Measurements from ENCODE around the gene RFX2. TPM values are rescaled to one million over a fixed set of nuclear protein-coding genes. Genes with fewer than 3 reads are reported as not detected.

RFX2 gene
- 10 to 100 TPM; 10.1 to 10.4 TPM for total RNA-seq

GRCh38 chr19:6110360-6110977 lies at the start of gene RFX2:
Gene RFX2 (minus strand): TSS chr19:6110500. CDS start chr19:6047496, 63,004 bp downstream.
- H3K27me3 Mint-ChIP-seq, result peaks cover 19% of the 10 kb centered on the region
- peak; percentile 99 for DNase-seq
- ChIA-PET CTCF (interaction anchor here (2.0 kb wide), 1 partner anchor 88 kb away, joined by 5 read pairs; no protein-coding TSS in a partner anchor), POLR2A (no interaction called here)
- H3K36me3 Mint-ChIP-seq (ENCODE audit: low read depth), result no peaks in the 10 kb centered on the region
- H3K27ac Mint-ChIP-seq, result peak within 1 kb of the TSS; percentile 69
- H3K4me3 Mint-ChIP-seq, result peak within 1 kb of the TSS; percentile 79
- peaks cover 24% of the 10 kb centered on the region for H3K4me1 Mint-ChIP-seq
- no peaks in the 10 kb centered on the region for H3K9me3 Mint-ChIP-seq

GRCh38 chr19:6156033-6156432 lies 45.7 kb upstream of the RFX2 start:
- Mint-ChIP-seq H3K4me1 (peaks cover 4% of the 10 kb centered on the region), H3K4me3 (no peak overlapping the region), H3K27ac (no peak overlapping the region), H3K27me3 (peaks cover 2% of the 10 kb centered on the region), H3K9me3 (peaks cover 9% of the 10 kb centered on the region), H3K36me3 (ENCODE audit: low read depth) (no peaks in the 10 kb centered on the region)
- DNase-seq, result no peak
- CTCF ChIA-PET, result no interaction called here
- POLR2A ChIA-PET, result no interaction called here

DNA sequence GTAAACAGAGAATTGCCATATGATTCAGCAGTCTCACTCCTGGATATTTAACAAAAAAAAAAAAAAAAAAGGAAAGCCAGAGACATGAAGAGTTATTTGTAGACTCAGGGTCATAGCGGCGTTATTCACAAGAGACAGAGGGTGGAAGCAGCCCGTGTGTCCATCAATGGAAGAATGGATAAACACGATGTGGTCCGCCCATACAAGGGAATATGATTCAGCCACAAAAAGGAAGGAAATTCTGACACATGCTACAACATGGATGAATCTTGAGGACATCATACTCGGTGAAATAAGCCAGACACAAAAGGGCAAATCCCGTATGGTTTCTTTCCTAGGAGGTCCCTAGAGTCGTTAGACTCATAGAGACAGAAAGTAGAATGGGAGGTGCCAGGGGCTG lies 40.0 kb upstream of the RFX2 start:
- no peaks in the 10 kb centered on the region for H3K4me1 Mint-ChIP-seq
- ChIA-PET CTCF (interaction anchor here (0.6 kb wide), 1 partner anchor 1756 kb away, joined by 3 read pairs; no protein-coding TSS in a partner anchor), POLR2A (no interaction called here)
- DNase-seq, result no peak
- peaks cover 2% of the 10 kb centered on the region for H3K9me3 Mint-ChIP-seq
- H3K27ac Mint-ChIP-seq, result no peak overlapping the region
- peaks cover 2% of the 10 kb centered on the region for H3K27me3 Mint-ChIP-seq
- H3K36me3 Mint-ChIP-seq (ENCODE audit: low read depth), result no peaks in the 10 kb centered on the region
- H3K4me3 Mint-ChIP-seq, result no peak overlapping the region

GRCh38 chr19:6141217-6141616 lies 30.9 kb upstream of the RFX2 start:
- Mint-ChIP-seq H3K36me3 (ENCODE audit: low read depth) (no peaks in the 10 kb centered on the region), H3K27ac (no peak overlapping the region), H3K27me3 (no peaks in the 10 kb centered on the region), H3K9me3 (no peaks in the 10 kb centered on the region), H3K4me1 (no peaks in the 10 kb centered on the region), H3K4me3 (no peak overlapping the region)
- ChIA-PET CTCF (no interaction called here), POLR2A (no interaction called here)
- DNase-seq, result no peak

DNA sequence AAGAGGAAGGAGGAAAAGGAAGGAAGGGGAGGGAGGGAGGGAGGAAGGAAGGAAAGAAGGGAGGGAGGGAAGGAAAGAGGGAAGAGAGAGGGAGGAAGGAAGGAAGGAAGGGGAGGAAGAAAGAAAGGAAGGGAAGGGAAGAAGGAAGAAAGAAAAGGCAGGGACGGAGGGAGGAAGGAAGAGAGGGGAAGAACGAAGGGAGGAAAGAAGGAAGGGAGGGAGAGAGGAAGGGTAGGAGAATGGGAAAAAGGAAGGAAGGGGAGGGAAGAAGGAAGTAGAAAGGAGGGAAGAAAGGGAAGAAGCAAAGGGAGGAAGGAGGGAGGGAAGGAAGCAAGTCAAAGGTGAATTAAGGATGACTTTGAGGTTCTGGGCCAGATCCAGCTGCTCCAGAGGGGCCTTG lies 28.2 kb upstream of the RFX2 start:
- CTCF ChIA-PET, result no interaction called here
- H3K27ac Mint-ChIP-seq, result no peak overlapping the region
- H3K27me3 Mint-ChIP-seq, result no peaks in the 10 kb centered on the region
- H3K4me3 Mint-ChIP-seq, result no peak overlapping the region
- POLR2A ChIA-PET, result no interaction called here
- DNase-seq, result no peak
- H3K36me3 Mint-ChIP-seq (ENCODE audit: low read depth), result no peaks in the 10 kb centered on the region
- no peaks in the 10 kb centered on the region for H3K9me3 Mint-ChIP-seq
- no peaks in the 10 kb centered on the region for H3K4me1 Mint-ChIP-seq

- POLR2A ChIA-PET, result no interaction called here
- CTCF ChIA-PET, result no interaction called here
- no peak for DNase-seq
Measured at GRCh38 chr19:6138066-6138465, 27.8 kb upstream of the RFX2 start.

DNA sequence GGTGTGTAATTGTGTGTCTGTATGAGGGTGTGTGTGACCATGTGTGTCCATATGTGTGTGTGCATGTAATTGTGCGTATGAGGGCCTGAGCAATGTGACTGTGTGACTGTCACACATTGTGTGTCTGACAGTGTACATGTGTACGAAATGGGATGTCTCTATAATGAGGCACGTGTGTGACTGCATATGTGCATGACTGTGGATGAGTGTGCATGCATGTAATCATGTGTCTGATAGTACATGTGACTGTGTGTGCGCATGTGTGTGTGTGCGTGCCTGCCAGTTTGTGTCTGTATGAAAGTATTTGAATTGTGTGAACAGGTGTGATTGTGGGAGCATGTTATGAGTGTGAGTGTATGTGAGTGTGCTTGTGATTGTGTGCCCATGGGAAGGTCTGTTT lies 22.9 kb upstream of the RFX2 start:
- POLR2A ChIA-PET, result no interaction called here

More at GRCh38 chr19:6138066-6138465, 27.8 kb upstream of the RFX2 start:
- Mint-ChIP-seq H3K27ac (no peak overlapping the region), H3K27me3 (no peaks in the 10 kb centered on the region), H3K4me1 (no peaks in the 10 kb centered on the region), H3K4me3 (no peak overlapping the region), H3K36me3 (ENCODE audit: low read depth) (no peaks in the 10 kb centered on the region), H3K9me3 (no peaks in the 10 kb centered on the region)

DNA sequence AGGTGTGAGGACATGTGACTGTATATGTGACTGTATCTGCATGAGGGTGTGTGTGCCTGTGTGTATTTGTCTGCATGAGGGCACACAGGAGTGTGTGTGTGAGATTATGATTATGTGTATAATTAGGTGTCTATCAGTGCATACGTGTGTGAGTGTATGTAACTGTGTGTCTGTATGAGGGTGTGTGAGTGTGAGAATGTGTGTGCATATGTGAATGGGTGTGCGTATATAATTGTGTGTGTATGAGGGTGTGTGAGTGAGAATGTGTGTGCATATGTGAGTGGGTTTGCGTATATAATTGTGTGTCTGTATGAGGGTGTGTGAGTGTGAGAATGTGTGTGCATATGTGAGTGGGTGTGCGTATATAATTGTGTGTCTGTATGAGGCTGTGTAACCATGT lies 22.2 kb upstream of the RFX2 start:
- no peak for DNase-seq
- Mint-ChIP-seq H3K27me3 (no peaks in the 10 kb centered on the region), H3K9me3 (peaks cover 2% of the 10 kb centered on the region), H3K4me1 (no peaks in the 10 kb centered on the region), H3K4me3 (no peak overlapping the region), H3K36me3 (ENCODE audit: low read depth) (no peaks in the 10 kb centered on the region), H3K27ac (no peak overlapping the region)
- POLR2A ChIA-PET, result no interaction called here
- CTCF ChIA-PET, result no interaction called here

More for the DNA sequence above, 22.9 kb upstream of the RFX2 start:
- no peak for DNase-seq
- H3K27ac Mint-ChIP-seq, result no peak overlapping the region
- H3K36me3 Mint-ChIP-seq (ENCODE audit: low read depth), result no peaks in the 10 kb centered on the region
- no peak overlapping the region for H3K4me3 Mint-ChIP-seq
- H3K27me3 Mint-ChIP-seq, result no peaks in the 10 kb centered on the region
- no peaks in the 10 kb centered on the region for H3K9me3 Mint-ChIP-seq
- CTCF ChIA-PET, result no interaction called here
- H3K4me1 Mint-ChIP-seq, result no peaks in the 10 kb centered on the region

- Mint-ChIP-seq H3K27me3 (no peaks in the 10 kb centered on the region), H3K4me1 (peaks cover 3% of the 10 kb centered on the region), H3K27ac (no peak overlapping the region), H3K36me3 (ENCODE audit: low read depth) (no peaks in the 10 kb centered on the region), H3K4me3 (no peak overlapping the region), H3K9me3 (peaks cover 2% of the 10 kb centered on the region)
- POLR2A ChIA-PET, result no interaction called here
- DNase-seq, result no peak
- CTCF ChIA-PET, result interaction anchor here (0.6 to 1.1 kb wide), 5 partner anchors 9 to 177 kb away, joined by 3 read pairs; no protein-coding TSS in a partner anchor
Measured at GRCh38 chr19:6127716-6128335, 17.5 kb upstream of the RFX2 start.

GRCh38 chr19:6126335-6126974 lies 16.2 kb upstream of the RFX2 start:
- peaks cover 2% of the 10 kb centered on the region for H3K9me3 Mint-ChIP-seq
- ChIA-PET CTCF (interaction anchor here (0.6 to 2.0 kb wide), 11 partner anchors 10 to 322 kb away, joined by 3 to 15 read pairs (median 4); no protein-coding TSS in a partner anchor), POLR2A (no interaction called here)
- H3K4me1 Mint-ChIP-seq, result peaks cover 3% of the 10 kb centered on the region
- no peaks in the 10 kb centered on the region for H3K27me3 Mint-ChIP-seq
- no peaks in the 10 kb centered on the region for H3K36me3 Mint-ChIP-seq (ENCODE audit: low read depth)
- peak; percentile 16 for DNase-seq
- H3K27ac Mint-ChIP-seq, result no peak overlapping the region
- H3K4me3 Mint-ChIP-seq, result no peak overlapping the region

DNA sequence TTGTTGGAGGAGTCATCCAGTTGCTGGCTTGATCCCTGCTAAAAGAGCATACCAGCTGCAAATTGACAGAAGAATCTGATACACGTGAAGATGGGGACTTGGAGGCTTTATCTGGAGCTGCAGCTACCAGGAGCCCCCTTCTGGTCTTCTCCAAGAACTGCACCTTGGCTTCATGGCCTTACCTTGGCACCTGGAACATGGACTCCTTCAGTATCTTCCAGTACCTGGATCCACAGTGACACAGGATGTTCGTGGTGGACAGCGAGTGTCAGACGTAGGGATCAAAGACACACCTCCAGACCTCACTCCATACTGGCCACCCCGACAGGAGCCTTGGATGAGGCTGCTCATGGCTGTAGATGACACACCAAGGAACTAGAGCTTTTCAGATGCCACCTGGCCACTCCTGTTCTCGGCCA lies 15.3 kb upstream of the RFX2 start:
- ChIA-PET CTCF (interaction anchor here (0.5 to 2.0 kb wide), 14 partner anchors 9 to 1645 kb away, joined by 3 to 15 read pairs (median 4); no protein-coding TSS in a partner anchor), POLR2A (no interaction called here)
- H3K4me1 Mint-ChIP-seq, result peaks cover 3% of the 10 kb centered on the region
- H3K36me3 Mint-ChIP-seq (ENCODE audit: low read depth), result no peaks in the 10 kb centered on the region
- no peaks in the 10 kb centered on the region for H3K27me3 Mint-ChIP-seq
- H3K27ac Mint-ChIP-seq, result no peak overlapping the region
- H3K9me3 Mint-ChIP-seq, result peaks cover 2% of the 10 kb centered on the region
- peak; percentile 68 for DNase-seq
- H3K4me3 Mint-ChIP-seq, result no peak overlapping the region

- POLR2A ChIA-PET, result no interaction called here
- Mint-ChIP-seq H3K4me1 (no peaks in the 10 kb centered on the region), H3K27ac (no peak overlapping the region), H3K27me3 (peaks cover 6% of the 10 kb centered on the region), H3K9me3 (peaks cover 6% of the 10 kb centered on the region), H3K36me3 (ENCODE audit: low read depth) (no peaks in the 10 kb centered on the region), H3K4me3 (no peak overlapping the region)
- no peak for DNase-seq
- CTCF ChIA-PET, result no interaction called here
Measured at GRCh38 chr19:6119031-6119430, 8.7 kb upstream of the RFX2 start.

GRCh38 chr19:6118043-6118442 lies 7.7 kb upstream of the RFX2 start:
- Mint-ChIP-seq H3K4me3 (no peak overlapping the region), H3K36me3 (ENCODE audit: low read depth) (no peaks in the 10 kb centered on the region), H3K9me3 (peaks cover 6% of the 10 kb centered on the region), H3K27me3 (peaks cover 6% of the 10 kb centered on the region), H3K27ac (no peak overlapping the region), H3K4me1 (no peaks in the 10 kb centered on the region)
- CTCF ChIA-PET, result interaction anchor here (3.5 kb wide), 1 partner anchor 8 kb away, joined by 15 read pairs; no protein-coding TSS in a partner anchor
- POLR2A ChIA-PET, result no interaction called here
- DNase-seq, result no peak
